Left lung (tissue), 10 donors: ENCODE results near the gene PNPLA7. TPM values are rescaled to one million over a fixed set of nuclear protein-coding genes. Genes with fewer than 3 reads are reported as not detected.

ENCODE experiments used
- ATAC-seq: fragments of 200-7000 bp; cut with Tn5 transposase; one replicate; pipeline ENCODE4 v1.9.1; 2020; ENCODE audit warnings: moderate library complexity
- DNase-seq, 4 donors: peaks; one replicate each; pipeline ENCODE4 v3.0.0-alpha.2; 2013 to 2020
- H3K27ac ChIP-seq, 2 donors: fragments of 200-600 bp; sonication (generic) in 1 of 2; one replicate each; pipeline versions ENCODE4 v1.5.0 to v1.8.0; 2020 to 2021
- H3K27me3 ChIP-seq, 2 donors: fragments of 200-600 bp; sonication (generic) in 1 of 2; one replicate each; pipeline versions ENCODE4 v1.5.0 to v1.8.0; 2020 to 2021
- H3K36me3 ChIP-seq, 2 donors: fragments of 200-600 bp; sonication (generic) in 1 of 2; one replicate each; pipeline versions ENCODE4 v1.5.0 to v1.8.0; 2020 to 2021
- H3K4me1 ChIP-seq, 2 donors: fragments of 200-600 bp; one replicate each; pipeline ENCODE4 v1.8.0; 2021
- H3K4me3 ChIP-seq, 2 donors: fragments of 200-600 bp; sonication (generic) in 1 of 2; one replicate each; pipeline versions ENCODE4 v1.5.0 to v1.8.0; 2020 to 2021; ENCODE audit warnings: mild to moderate bottlenecking in 1 of 2
- H3K9me3 ChIP-seq, 2 donors: fragments of 200-600 bp; sonication (generic) in 1 of 2; one replicate each; pipeline versions ENCODE4 v1.5.0 to v1.8.0; 2020 to 2021
- CTCF ChIP-seq, 2 donors: fragments of 200-600 bp; sonication (generic) in 1 of 2; IDR thresholded peaks; one replicate each; pipeline versions ENCODE4 v1.5.0 to v1.8.0; 2021; ENCODE audit warnings: antibody characterized with exemption in 2 of 2
- intact Hi-C, 2 donors: fragments of 100-400 bp; cut with DNase I; formaldehyde crosslinking; loops; one replicate each; pipeline versions ENCODE4 v1.11.2 to v1.14.2; 2022
- polyA plus RNA-seq, 6 donors: library from polyadenylated mRNA; unstranded; fragments of 120-200 nt; gene quantifications; one replicate each; pipeline ENCODE4 v1.2.1, GENCODE V29; 2013; ENCODE audit not compliant: insufficient read length in 6 of 6
- total RNA-seq, 2 donors: library from RNA; stranded (reverse); fragmentation: NEBNext Ultra II Directional; extraction: Animal tissue kit (Norgen Biotek cat#: 25700); gene quantifications; one replicate each; pipeline ENCODE4 v1.2.1, GENCODE V29; 2021
- donor health status: DM: no; HTN: yes; CAD: no.
- donor health status: DM: no; HTN: no; CAD: no.

The PNPLA7 gene
- total and polyA plus RNA-seq, 8 donors = 2.9 to 8.9 (median 4.9) TPM

GRCh38 chr9:137502008-137502911, 47.9 kb downstream of the PNPLA7 start:
- Histone ChIP-seq H3K27me3 (no peaks in the 10 kb centered on the region), H3K4me1 (no peaks in the 10 kb centered on the region), H3K4me3 (no peak overlapping the region), H3K9me3 (peaks cover 0 to 2% of the 10 kb centered on the region in 2 donors), H3K36me3 (no peaks in the 10 kb centered on the region), H3K27ac (no peak overlapping the region)
- no peak for TF ChIP-seq CTCF (IDR thresholded peaks at IDR 0.05)
- intact Hi-C loops = no loop called here
- ATAC-seq = no peak
- peak in 1 of 4 donors; percentile 44 for DNase-seq

GRCh38 chr9:137501457-137501856, 48.7 kb downstream of the PNPLA7 start:
- Histone ChIP-seq H3K27ac (no peak overlapping the region), H3K9me3 (peaks cover 0 to 2% of the 10 kb centered on the region in 2 donors), H3K4me3 (no peak overlapping the region), H3K4me1 (no peaks in the 10 kb centered on the region), H3K27me3 (no peaks in the 10 kb centered on the region), H3K36me3 (no peaks in the 10 kb centered on the region)
- ATAC-seq (no peak), DNase-seq (peak in 1 of 4 donors; percentile 53)
- no peak for TF ChIP-seq CTCF (IDR thresholded peaks at IDR 0.05)
- intact Hi-C loops = no loop called here

- peaks cover 0 to 2% of the 10 kb centered on the region in 2 donors for H3K9me3 ChIP-seq
- TF ChIP-seq CTCF (IDR thresholded peaks at IDR 0.05) = no peak
- no peaks in the 10 kb centered on the region for H3K27me3 ChIP-seq
- H3K27ac ChIP-seq = no peak overlapping the region
- peak in 1 of 4 donors; percentile 38 for DNase-seq
- no peaks in the 10 kb centered on the region for H3K4me1 ChIP-seq
- H3K36me3 ChIP-seq = no peaks in the 10 kb centered on the region
- intact Hi-C loops = no loop called here
- no peak overlapping the region for H3K4me3 ChIP-seq
- ATAC-seq = no peak
These were observed 49.4 kb downstream of the PNPLA7 start for GRCh38 chr9:137500666-137501397.

GRCh38 chr9:137499858-137500661, 50.1 kb downstream of the PNPLA7 start:
- H3K9me3 ChIP-seq = peaks cover 0 to 2% of the 10 kb centered on the region in 2 donors
- H3K4me3 ChIP-seq = no peak overlapping the region
- intact Hi-C loops = no loop called here
- H3K27ac ChIP-seq = no peak overlapping the region
- peak in 1 of 4 donors; percentile 76 for DNase-seq
- H3K27me3 ChIP-seq = no peaks in the 10 kb centered on the region
- no peaks in the 10 kb centered on the region for H3K4me1 ChIP-seq
- TF ChIP-seq CTCF (IDR thresholded peaks at IDR 0.05) = no peak
- ATAC-seq = no peak
- no peaks in the 10 kb centered on the region for H3K36me3 ChIP-seq
